GM23248 (cell line): Measurements from ENCODE around the gene FRY. TPM values are rescaled to one million over a fixed set of nuclear protein-coding genes. Genes with fewer than 3 reads are reported as not detected.

Experiments
- DNase-seq: peaks from one replicate; pipeline ENCODE4 v3.0.0-alpha.2; 2015
- H2AFZ ChIP-seq: fragments of 200-600 bp; sonication (generic); 2 replicates; pipeline ENCODE4 v1.6.1; 2016; ENCODE audit warnings: antibody characterized with exemption
- H3F3A ChIP-seq: fragments of 200-600 bp; sonication (generic); 2 replicates; pipeline ENCODE4 v1.6.1; 2016; ENCODE audit warnings: mild to moderate bottlenecking, antibody characterized with exemption, mixed run types; ENCODE audit not compliant: insufficient read depth
- H3K27ac ChIP-seq: fragments of 200-600 bp; sonication (generic); 2 replicates; pipeline ENCODE4 v1.5.1; 2016; ENCODE audit warnings: mild to moderate bottlenecking
- H3K27me3 ChIP-seq: fragments of 200-600 bp; sonication (generic); replicated peaks from 2 replicates; pipeline ENCODE4 v1.6.1; 2016; ENCODE audit warnings: mild to moderate bottlenecking; ENCODE audit not compliant: insufficient read depth
- H3K36me3 ChIP-seq: fragments of 200-600 bp; sonication (generic); 2 replicates; pipeline ENCODE4 v1.6.1; 2016; ENCODE audit warnings: low read depth, mild to moderate bottlenecking
- H3K4me1 ChIP-seq: fragments of 200-600 bp; sonication (generic); 2 replicates; pipeline ENCODE4 v1.6.1; 2016; ENCODE audit warnings: mild to moderate bottlenecking; ENCODE audit not compliant: insufficient read depth
- H3K4me2 ChIP-seq: fragments of 200-600 bp; sonication (generic); one replicate; pipeline ENCODE4 v1.6.1; 2016; ENCODE audit warnings: mild to moderate bottlenecking; ENCODE audit not compliant: unreplicated experiment
- H3K4me3 ChIP-seq: fragments of 200-600 bp; sonication (generic); 2 replicates; pipeline ENCODE4 v1.5.1; 2016; ENCODE audit warnings: mild to moderate bottlenecking
- H3K79me2 ChIP-seq: fragments of 200-600 bp; sonication (generic); 2 replicates; pipeline ENCODE4 v1.6.1; 2016; ENCODE audit warnings: mild to moderate bottlenecking; ENCODE audit not compliant: insufficient read depth
- H3K9ac ChIP-seq: fragments of 200-600 bp; sonication (generic); 2 replicates; pipeline ENCODE4 v1.6.1; 2016; ENCODE audit warnings: mild to moderate bottlenecking
- H3K9me2 ChIP-seq: fragments of 200-600 bp; sonication (generic); 2 replicates; pipeline ENCODE4 v1.6.1; 2016; ENCODE audit warnings: mixed run types, mild to moderate bottlenecking, moderate library complexity; ENCODE audit not compliant: insufficient read depth
- H3K9me3 ChIP-seq: fragments of 200-600 bp; sonication (generic); one replicate; pipeline ENCODE4 v1.6.1; 2017; ENCODE audit warnings: low read depth
- H4K20me1 ChIP-seq: fragments of 200-600 bp; sonication (generic); 2 replicates; pipeline ENCODE4 v1.6.0; 2016; ENCODE audit not compliant: insufficient read depth
- EZH2 ChIP-seq: fragments of 200-600 bp; sonication (generic); IDR thresholded peaks from 2 replicates; pipeline ENCODE4 v1.6.1; 2018; ENCODE audit warnings: antibody characterized with exemption, mild to moderate bottlenecking; ENCODE audit not compliant: insufficient read depth, poor library complexity, severe bottlenecking
- EZH2phosphoT487 ChIP-seq: fragments of 200-600 bp; sonication (generic); IDR thresholded peaks from 2 replicates; pipeline ENCODE4 v1.6.1; 2018; ENCODE audit warnings: antibody characterized with exemption, moderate library complexity, mild to moderate bottlenecking, low read depth; ENCODE audit not compliant: insufficient read depth
- WGBS, 2 experiments: methylation state at CpG; one replicate each; pipeline ENCODE4 v1.1.6; 2015 to 2017; ENCODE audit warnings: low lambda C conversion rate in 2 of 2, low coverage in 1 of 2; ENCODE audit errors: missing lambda C conversion rate in 2 of 2; 5-methylcytosine and 5-hydroxymethylcytosine counted together
- in situ Hi-C: fragments of 300-500 bp; cut with MboI; formaldehyde crosslinking; loops from 2 replicates; pipeline ENCODE4 v1.15.0; 2020
- polyA plus RNA-seq: library from polyadenylated mRNA; unstranded; fragments of >200 nt; fragmentation: Nextera tagmentation; extraction: Ambion mirVana; gene quantifications from 2 replicates; pipeline ENCODE4 v1.2.1, GENCODE V29; 2016
- total RNA-seq: library from RNA; depleted of rRNA; stranded (reverse); fragments of >200 nt; shearing (Covaris generic); gene quantifications from 2 replicates; pipeline ENCODE4 v1.2.3, GENCODE V29; 2014

Gene FRY
- total and polyA plus RNA-seq, 2 experiments from 2014 or later: 2.2 to 4.3 TPM

DNA sequence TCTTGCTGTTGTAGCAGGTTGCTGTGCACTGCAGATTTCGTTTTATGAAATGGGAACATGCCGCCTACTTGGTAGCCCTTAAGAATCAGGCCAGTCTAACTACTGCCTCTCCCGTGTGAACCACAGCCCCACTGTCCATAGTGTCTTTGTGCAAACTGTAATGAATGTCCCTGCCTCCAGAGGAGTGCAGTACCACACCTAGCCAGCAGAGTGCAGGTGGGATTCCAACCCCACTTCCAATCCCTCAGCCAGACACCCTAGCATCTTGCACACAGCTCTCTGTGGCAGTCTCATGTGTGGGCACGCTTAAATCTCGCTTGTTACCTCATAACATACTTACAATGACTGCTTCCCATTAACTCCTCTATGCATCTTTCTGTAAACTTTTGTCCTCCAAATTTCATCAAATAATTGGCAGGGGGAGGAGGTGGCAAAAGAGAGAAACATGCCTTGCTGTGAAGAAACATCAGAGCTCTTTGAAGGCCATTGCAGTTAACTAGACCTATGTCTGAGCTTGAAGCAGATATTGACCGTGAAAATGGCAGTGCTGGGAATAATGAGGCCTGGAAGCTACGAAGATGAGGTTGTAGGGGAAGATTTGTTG, 236.4 kb downstream of the FRY start:
- Histone ChIP-seq H3K4me1 (peaks cover 6% of the 10 kb centered on the region; the same call in 1 of the 2 replicates), H3K4me3 (no peak overlapping the region), H3K9ac (no peak overlapping the region), H3K79me2 (no peaks in the 10 kb centered on the region), H4K20me1 (no peaks in the 10 kb centered on the region), H3K9me3 (no peaks in the 10 kb centered on the region), H3F3A (no peaks in the 10 kb centered on the region), H3K9me2 (no peaks in the 10 kb centered on the region), H3K4me2 (no peak overlapping the region), H3K27me3 (no peaks in the 10 kb centered on the region), H2AFZ (no peak overlapping the region), H3K27ac (no peak overlapping the region), H3K36me3 (no peaks in the 10 kb centered on the region)
- 85 to 91% methylated on average over 7 of the region's 7 CpGs for WGBS, 2 experiments
- no peak for TF ChIP-seq EZH2phosphoT487
- TF ChIP-seq EZH2: no peak
- in situ Hi-C loops: no loop called here
- DNase-seq: no peak

DNA sequence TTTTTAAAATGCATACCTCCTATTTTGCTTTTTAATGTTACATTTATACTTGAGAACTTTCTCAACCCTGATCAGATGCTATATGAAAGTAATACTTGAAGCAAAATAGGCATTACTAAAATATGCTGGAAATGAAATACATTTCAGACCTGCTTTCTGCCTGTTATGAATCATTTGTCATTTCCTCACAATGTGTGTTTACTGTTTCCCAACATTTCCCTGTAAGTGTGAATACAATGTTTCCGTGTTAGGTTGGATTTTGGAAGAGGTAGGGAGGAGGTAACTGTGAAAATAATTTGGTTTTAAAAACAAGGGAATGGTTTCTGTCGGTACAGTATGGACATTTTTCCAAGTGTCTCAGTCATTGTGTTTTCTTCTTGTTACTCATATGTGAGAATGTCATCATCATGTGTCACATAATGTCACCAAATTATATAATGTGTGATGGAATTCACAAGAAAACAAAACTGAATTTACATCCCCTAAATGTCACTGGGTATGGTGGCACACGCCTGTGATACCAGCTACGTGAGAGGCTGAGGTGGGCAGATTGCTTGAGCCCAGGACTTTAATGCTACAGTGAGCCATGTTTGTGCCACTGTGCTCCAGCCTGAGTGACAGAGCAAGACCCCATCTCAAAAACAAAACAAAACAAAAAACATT, 240.6 kb downstream of the FRY start:
- no peak overlapping the region for H2AFZ ChIP-seq
- 81 to 83% methylated on average over 4 of the region's 4 CpGs for WGBS, 2 experiments
- peak; percentile 46 for DNase-seq
- no peak for TF ChIP-seq EZH2phosphoT487
- no peak for TF ChIP-seq EZH2
- in situ Hi-C loops: no loop called here
- no peaks in the 10 kb centered on the region for H3K9me3 ChIP-seq
- no peaks in the 10 kb centered on the region for H3K79me2 ChIP-seq
- H4K20me1 ChIP-seq: no peaks in the 10 kb centered on the region
- no peaks in the 10 kb centered on the region for H3K36me3 ChIP-seq
- peaks cover 6% of the 10 kb centered on the region; the same call in 1 of the 2 replicates for H3K4me1 ChIP-seq
- H3K4me3 ChIP-seq: no peak overlapping the region
- no peaks in the 10 kb centered on the region for H3F3A ChIP-seq
- no peaks in the 10 kb centered on the region for H3K27me3 ChIP-seq
- no peaks in the 10 kb centered on the region for H3K9me2 ChIP-seq
- H3K27ac ChIP-seq: no peak overlapping the region
- H3K4me2 ChIP-seq: no peak overlapping the region
- H3K9ac ChIP-seq: no peak overlapping the region

DNA sequence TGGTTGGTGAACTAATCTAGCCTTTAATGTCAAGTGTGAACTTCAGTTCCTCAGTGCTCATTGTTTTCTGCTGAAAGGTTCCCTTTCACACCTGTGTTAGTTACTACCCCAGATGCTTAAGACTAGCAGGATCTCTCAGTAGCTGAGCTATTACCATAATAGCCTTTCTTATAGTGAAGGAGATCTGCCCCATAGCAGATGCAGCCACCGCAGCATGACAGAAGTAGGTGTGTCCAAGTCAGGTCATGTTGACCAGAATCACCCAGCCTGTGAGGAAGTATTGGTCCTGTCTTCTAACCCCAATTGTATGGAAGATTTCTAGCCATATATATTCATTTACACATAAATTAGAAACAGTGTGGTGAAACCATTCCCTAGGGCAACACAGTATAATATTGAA, 246.3 kb downstream of the FRY start:
- Histone ChIP-seq H3K9ac (no peak overlapping the region), H3K36me3 (no peaks in the 10 kb centered on the region), H3F3A (no peaks in the 10 kb centered on the region), H3K4me1 (peaks cover 12% of the 10 kb centered on the region), H3K27ac (no peak overlapping the region), H3K27me3 (no peaks in the 10 kb centered on the region), H3K9me2 (no peaks in the 10 kb centered on the region), H3K79me2 (no peaks in the 10 kb centered on the region), H4K20me1 (no peaks in the 10 kb centered on the region), H3K4me3 (no peak overlapping the region), H2AFZ (no peak overlapping the region), H3K9me3 (no peaks in the 10 kb centered on the region), H3K4me2 (no peak overlapping the region)
- in situ Hi-C loops: no loop called here
- 0 to 5% methylated on average over 1 of the region's 1 CpG for WGBS, 2 experiments
- TF ChIP-seq EZH2 (no peak), EZH2phosphoT487 (no peak)
- DNase-seq: no peak

DNA sequence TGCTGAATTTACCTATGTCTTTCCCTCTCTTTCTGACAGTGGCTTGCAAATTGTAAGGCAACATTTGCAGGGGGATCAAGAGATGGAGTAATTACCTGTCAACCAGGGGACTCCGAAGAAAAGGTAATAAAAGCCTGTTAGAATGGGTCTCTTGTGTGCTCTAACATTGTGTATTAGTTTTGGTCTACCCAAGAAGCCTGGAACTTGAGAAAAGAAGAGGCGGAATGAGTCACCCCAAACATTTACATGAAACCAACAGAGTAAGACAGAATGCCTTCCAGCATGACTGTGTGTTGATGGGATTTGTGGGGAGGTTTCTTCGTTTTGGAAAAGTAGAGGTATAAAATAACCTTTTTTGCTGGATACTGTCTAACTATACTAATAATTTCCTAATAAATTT, 246.9 kb downstream of the FRY start:
- no peak overlapping the region for H2AFZ ChIP-seq
- H3K36me3 ChIP-seq: no peaks in the 10 kb centered on the region
- no peaks in the 10 kb centered on the region for H3K27me3 ChIP-seq
- peak; percentile 81 for DNase-seq
- H3K9me2 ChIP-seq: no peaks in the 10 kb centered on the region
- H3K79me2 ChIP-seq: no peaks in the 10 kb centered on the region
- in situ Hi-C loops: no loop called here
- H3K4me1 ChIP-seq: peaks cover 12% of the 10 kb centered on the region
- TF ChIP-seq EZH2phosphoT487 (no peak), EZH2 (no peak)
- WGBS, 2 experiments: 47 to 50% methylated on average over 3 of the region's 3 CpGs
- H4K20me1 ChIP-seq: no peaks in the 10 kb centered on the region
- H3K27ac ChIP-seq: peak overlapping the region; percentile 45
- no peak overlapping the region for H3K4me3 ChIP-seq
- no peaks in the 10 kb centered on the region for H3F3A ChIP-seq
- H3K9ac ChIP-seq: no peak overlapping the region
- H3K9me3 ChIP-seq: no peaks in the 10 kb centered on the region
- peak overlapping the region; percentile 15 for H3K4me2 ChIP-seq
